Neural cell (in vitro differentiated cells): ENCODE measurements around the gene VAV2.

Experiments
- EP300 ChIP-seq: fragments of 450-650 bp; conservative IDR thresholded peaks from 2 replicates; pipeline ENCODE4 v1.6.1; 2014; ENCODE audit warnings: antibody characterized with exemption, mild to moderate bottlenecking, moderate library complexity; ENCODE audit not compliant: poor library complexity, severe bottlenecking
- EZH2 ChIP-seq: fragments of 200-600, 300-800 bp; shearing (Covaris generic), sonication (generic); IDR thresholded peaks from 2 replicates; pipeline ENCODE4 v1.6.1; 2014; ENCODE audit warnings: antibody characterized with exemption, low read length, borderline replicate concordance, mild to moderate bottlenecking; ENCODE audit not compliant: insufficient read depth, poor library complexity, severe bottlenecking
- MXI1 ChIP-seq: fragments of 450-650 bp; conservative IDR thresholded peaks from 2 replicates; pipeline ENCODE4 v1.6.1; 2014; ENCODE audit warnings: antibody characterized with exemption, mild to moderate bottlenecking; ENCODE audit not compliant: poor library complexity, severe bottlenecking
- POLR2AphosphoS5 ChIP-seq: IDR thresholded peaks from 2 replicates; pipeline ENCODE4 v1.6.1; 2012
- RAD21 ChIP-seq: fragments of 450-650 bp; conservative IDR thresholded peaks from 2 replicates; pipeline ENCODE4 v1.6.1; 2014; ENCODE audit warnings: antibody characterized with exemption, mild to moderate bottlenecking, moderate library complexity
- SMC3 ChIP-seq: fragments of 450-650 bp; conservative IDR thresholded peaks from 2 replicates; pipeline ENCODE4 v1.6.1; 2014; ENCODE audit warnings: antibody characterized with exemption, mild to moderate bottlenecking, moderate library complexity; ENCODE audit not compliant: poor library complexity
- TAF1 ChIP-seq: IDR thresholded peaks from 2 replicates; pipeline ENCODE4 v1.6.1; 2012; ENCODE audit warnings: low read depth
- TF ChIP-seq, protein P1 (sequence below): fragments of 450-650 bp; IDR thresholded peaks from 2 replicates; pipeline ENCODE4 v1.5.1; 2014; ENCODE audit warnings: antibody characterized with exemption, mild to moderate bottlenecking, moderate library complexity; ENCODE audit not compliant: poor library complexity, severe bottlenecking

DNA sequence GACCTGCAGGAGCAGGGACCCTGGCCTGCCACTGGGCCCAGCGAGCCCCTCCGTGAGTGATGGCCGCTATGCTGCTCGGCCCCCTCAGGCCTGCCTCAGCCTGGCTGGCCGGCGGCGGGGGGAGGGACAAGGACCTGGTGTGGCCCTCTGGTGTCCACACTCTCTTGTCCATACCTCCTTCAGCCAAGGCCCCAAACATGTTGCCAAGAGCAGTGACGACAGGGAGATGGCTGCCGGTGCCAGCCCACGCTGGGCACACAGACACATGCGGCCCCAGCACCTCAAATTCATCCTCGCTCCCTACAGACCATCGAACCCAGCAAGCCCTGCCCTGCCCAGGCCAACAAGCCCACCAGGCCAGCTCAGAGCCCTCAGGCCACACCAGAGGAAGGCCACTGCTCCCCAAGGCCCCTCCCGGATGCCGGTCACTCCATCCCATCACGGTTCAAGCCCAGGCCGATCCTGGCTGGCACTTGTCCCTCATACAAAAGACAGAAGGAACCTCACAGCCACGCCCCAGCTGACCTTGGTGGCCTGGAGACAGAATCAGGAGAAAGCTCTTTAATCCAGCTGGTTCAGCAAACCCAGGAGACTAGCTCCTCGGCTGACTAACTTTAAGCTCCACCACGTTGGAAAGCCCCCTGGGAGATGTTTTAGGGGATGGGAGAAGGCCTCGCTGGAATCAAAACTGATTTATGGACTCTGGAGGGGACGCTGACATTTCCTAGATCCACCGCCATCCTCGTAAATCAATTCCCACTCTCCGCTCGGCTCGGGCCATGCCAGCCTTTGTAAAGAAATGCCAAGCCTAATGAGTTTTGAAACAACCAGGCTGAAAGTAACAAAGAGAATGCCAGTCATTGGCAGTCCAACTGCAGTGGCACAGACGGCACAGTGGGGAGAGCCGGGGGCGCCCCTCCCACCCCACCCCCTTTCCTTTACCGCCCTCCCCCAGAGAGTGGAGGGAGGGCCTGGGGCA is 84.9 kb downstream of the VAV2 start:
- TF ChIP-seq, protein P1, sequence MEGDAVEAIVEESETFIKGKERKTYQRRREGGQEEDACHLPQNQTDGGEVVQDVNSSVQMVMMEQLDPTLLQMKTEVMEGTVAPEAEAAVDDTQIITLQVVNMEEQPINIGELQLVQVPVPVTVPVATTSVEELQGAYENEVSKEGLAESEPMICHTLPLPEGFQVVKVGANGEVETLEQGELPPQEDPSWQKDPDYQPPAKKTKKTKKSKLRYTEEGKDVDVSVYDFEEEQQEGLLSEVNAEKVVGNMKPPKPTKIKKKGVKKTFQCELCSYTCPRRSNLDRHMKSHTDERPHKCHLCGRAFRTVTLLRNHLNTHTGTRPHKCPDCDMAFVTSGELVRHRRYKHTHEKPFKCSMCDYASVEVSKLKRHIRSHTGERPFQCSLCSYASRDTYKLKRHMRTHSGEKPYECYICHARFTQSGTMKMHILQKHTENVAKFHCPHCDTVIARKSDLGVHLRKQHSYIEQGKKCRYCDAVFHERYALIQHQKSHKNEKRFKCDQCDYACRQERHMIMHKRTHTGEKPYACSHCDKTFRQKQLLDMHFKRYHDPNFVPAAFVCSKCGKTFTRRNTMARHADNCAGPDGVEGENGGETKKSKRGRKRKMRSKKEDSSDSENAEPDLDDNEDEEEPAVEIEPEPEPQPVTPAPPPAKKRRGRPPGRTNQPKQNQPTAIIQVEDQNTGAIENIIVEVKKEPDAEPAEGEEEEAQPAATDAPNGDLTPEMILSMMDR, result no peak
- no peak for TF ChIP-seq EZH2
- no peak for TF ChIP-seq POLR2AphosphoS5
- no peak for TF ChIP-seq RAD21
- no peak for TF ChIP-seq EP300
- TF ChIP-seq MXI1, result no peak
- no peak for TF ChIP-seq SMC3
- no peak for TF ChIP-seq TAF1
